IMR-90 (cell line): ENCODE measurements around the gene NRXN2. TPM values are rescaled to one million over a fixed set of nuclear protein-coding genes. Genes with fewer than 3 reads are reported as not detected.

ENCODE experiments used
- ATAC-seq: fragments of 200-7000 bp; cut with Tn5 transposase; 2 replicates; pipeline ENCODE4 v1.9.1; 2020; ENCODE audit warnings: low read depth, mild to moderate bottlenecking, moderate library complexity
- BruUV-seq: library from RNA; stranded (reverse); fragments of 400-500 nt; replicated peaks from 2 replicates; lab custom pipeline; 2021; lab: Mats Ljungman, UMichigan
- CTCF ChIA-PET: fragments of 300-600 bp; formaldehyde crosslinking; extraction: SDS; loops from one replicate; lab custom pipeline; 2021; ENCODE audit warnings: antibody characterized with exemption; lab: Yijun Ruan, JAX
- POLR2A ChIA-PET: fragments of 300-600 bp; sonication (Branson Sonifier 250); formaldehyde crosslinking; loops from one replicate; lab custom pipeline; 2022; ENCODE audit warnings: antibody characterized with exemption; ENCODE audit not compliant: unreplicated experiment; lab: Charles Lee
- DNase-seq: peaks from one replicate; pipeline ENCODE4 v3.0.0; 2013
- H2AFZ ChIP-seq: replicated peaks from 2 replicates; pipeline ENCODE3; 2013; ENCODE audit warnings: low read length, mild to moderate bottlenecking; ENCODE audit not compliant: poor library complexity
- H2AK5ac ChIP-seq: 2 replicates; pipeline ENCODE4 v1.6.1; 2013; ENCODE audit warnings: low read depth, low read length, inconsistent platforms
- H2AK9ac ChIP-seq: replicated peaks from 2 replicates; pipeline ENCODE3; 2013; ENCODE audit warnings: mild to moderate bottlenecking, low read depth, low read length, moderate library complexity; ENCODE audit not compliant: poor library complexity
- H2BK120ac ChIP-seq: 2 replicates; pipeline ENCODE4 v1.6.1; 2013; ENCODE audit warnings: low read depth, low read length, inconsistent platforms
- H2BK15ac ChIP-seq: 3 replicates; pipeline ENCODE4 v1.6.1; 2013; ENCODE audit warnings: low read depth, low read length, inconsistent platforms
- H2BK20ac ChIP-seq: 2 replicates; pipeline ENCODE4 v1.6.1; 2013; ENCODE audit warnings: low read depth, mild to moderate bottlenecking, inconsistent platforms, low read length, moderate library complexity
- H2BK5ac ChIP-seq: 2 replicates; pipeline ENCODE4 v1.6.1; 2013; ENCODE audit warnings: mild to moderate bottlenecking, low read depth, low read length, inconsistent platforms; ENCODE audit not compliant: poor library complexity, severe bottlenecking
- H3K14ac ChIP-seq: replicated peaks from 2 replicates; pipeline ENCODE4 v1.6.1; 2013; ENCODE audit warnings: low read depth, low read length, inconsistent platforms
- H3K18ac ChIP-seq: 2 replicates; pipeline ENCODE4 v1.6.1; 2013; ENCODE audit warnings: low read depth, low read length, control low read depth
- H3K23ac ChIP-seq: 2 replicates; pipeline ENCODE4 v1.6.1; 2013; ENCODE audit warnings: low read depth, low read length, inconsistent platforms
- H3K27ac ChIP-seq: 2 replicates; pipeline ENCODE4 v1.5.1; 2013; ENCODE audit warnings: mild to moderate bottlenecking, control low read depth, low read length; ENCODE audit not compliant: insufficient read depth
- H3K27me3 ChIP-seq: 2 replicates; pipeline ENCODE4 v1.6.1; 2013; ENCODE audit warnings: low read length; ENCODE audit not compliant: control insufficient read depth, insufficient read depth
- H3K36me3 ChIP-seq: 2 replicates; pipeline ENCODE4 v1.6.1; 2013; ENCODE audit warnings: low read length, mixed read lengths; ENCODE audit not compliant: control insufficient read depth, insufficient read depth
- H3K4ac ChIP-seq: 2 replicates; pipeline ENCODE4 v1.6.1; 2013; ENCODE audit warnings: low read depth, low read length, inconsistent platforms
- H3K4me1 ChIP-seq: 2 replicates; pipeline ENCODE4 v1.6.1; 2013; ENCODE audit warnings: low read length, mixed read lengths; ENCODE audit not compliant: control insufficient read depth, insufficient read depth
- H3K4me2 ChIP-seq: 2 replicates; pipeline ENCODE4 v1.6.1; 2013; ENCODE audit warnings: low read depth, mild to moderate bottlenecking, control low read depth, low read length, moderate library complexity
- H3K4me3 ChIP-seq: 2 replicates; pipeline ENCODE4 v1.5.1; 2013; ENCODE audit warnings: low read depth, mild to moderate bottlenecking, control low read depth, low read length, moderate library complexity; ENCODE audit not compliant: insufficient read depth
- H3K56ac ChIP-seq: 2 replicates; pipeline ENCODE4 v1.6.1; 2013; ENCODE audit warnings: low read length, inconsistent platforms; ENCODE audit not compliant: insufficient read depth; ENCODE audit errors: extremely low read depth
- H3K79me1 ChIP-seq, 2 experiments: 2 replicates each; pipeline ENCODE4 v1.6.1; 2013; ENCODE audit warnings: low read length in 2 of 2, inconsistent platforms in 1 of 2, low read depth in 1 of 2
- H3K9ac ChIP-seq: 2 replicates; pipeline ENCODE4 v1.6.1; 2013; ENCODE audit warnings: low read depth, low read length, control low read depth
- H3K9me1 ChIP-seq: 2 replicates; pipeline ENCODE4 v1.6.1; 2013; ENCODE audit warnings: low read length, inconsistent platforms; ENCODE audit not compliant: insufficient read depth
- H3K9me3 ChIP-seq: 2 replicates; pipeline ENCODE4 v1.6.1; 2013; ENCODE audit warnings: low read length; ENCODE audit not compliant: control insufficient read depth, insufficient read depth
- H4K20me1 ChIP-seq: 2 replicates; pipeline ENCODE4 v1.6.1; 2013; ENCODE audit warnings: low read length, inconsistent platforms; ENCODE audit not compliant: insufficient read depth
- H4K5ac ChIP-seq: 2 replicates; pipeline ENCODE4 v1.6.1; 2013; ENCODE audit warnings: mild to moderate bottlenecking, low read depth, low read length, control low read depth
- H4K8ac ChIP-seq, 2 experiments: 2 replicates each; pipeline ENCODE4 v1.6.1; 2013; ENCODE audit warnings: low read depth in 2 of 2, low read length in 2 of 2, control low read depth in 1 of 2, inconsistent platforms in 1 of 2
- H4K91ac ChIP-seq: 2 replicates; pipeline ENCODE4 v1.6.1; 2013; ENCODE audit warnings: low read depth, low read length, inconsistent platforms; ENCODE audit not compliant: insufficient read depth
- CTCF ChIP-seq: conservative IDR thresholded peaks from 2 replicates; pipeline ENCODE4 v1.5.1; 2012; ENCODE audit warnings: mild to moderate bottlenecking, low read depth, low read length, improper control_type of control experiment
- MAFK ChIP-seq: IDR thresholded peaks from 2 replicates; pipeline ENCODE4 v1.6.1; 2012; ENCODE audit warnings: low read depth, low read length, improper control_type of control experiment
- RFX5 ChIP-seq: IDR thresholded peaks from 2 replicates; pipeline ENCODE4 v1.8.0; 2012; ENCODE audit warnings: low read depth, mild to moderate bottlenecking, low read length, moderate library complexity
- WGBS, 2 experiments: methylation state at CpG; one replicate each; pipeline versions ENCODE4 v1.1.5 to v1.1.7; 2013; ENCODE audit warnings: missing lambda C conversion rate in 2 of 2; ENCODE audit not compliant: insufficient read length in 1 of 2; ENCODE audit errors: extremely low coverage in 2 of 2; 5-methylcytosine and 5-hydroxymethylcytosine counted together
- dilution Hi-C: fragments of 300-500 bp; cut with HindIII; formaldehyde crosslinking; loops from one replicate; pipeline ENCODE4 v1.14.3; 2018; ENCODE audit warnings: low sequenced_read_pairs; ENCODE audit not compliant: unreplicated experiment
- in situ Hi-C: fragments of 300-500 bp; cut with MboI; formaldehyde crosslinking; loops from 3 replicates; pipeline ENCODE4 v1.14.3; 2019; ENCODE audit warnings: low sequenced_read_pairs, inconsistent platforms, mixed read lengths
- intact Hi-C: fragments of 100-400 bp; cut with micrococcal nuclease; formaldehyde crosslinking; loops from 2 replicates; pipeline ENCODE4 v1.10.0; 2022
- polyA plus RNA-seq, 3 experiments: library from polyadenylated mRNA; depleted of rRNA; stranded (reverse); fragments of >200 nt; gene quantifications; 2 replicates each; pipeline ENCODE4 v1.2.3, GENCODE V29; 2012; ENCODE audit warnings: low replicate concordance in 1 of 3
- total RNA-seq: library from RNA; depleted of rRNA; stranded (reverse); fragments of >200 nt; gene quantifications from 2 replicates; pipeline ENCODE4 v1.2.3, GENCODE V29; 2012
- TF ChIP-seq, protein P1 (sequence below): fragments of 150-350 bp; IDR thresholded peaks from 2 replicates; pipeline ENCODE4 v1.6.1; 2017; ENCODE audit warnings: mild to moderate bottlenecking, antibody characterized with exemption, low read length, low read depth

Gene NRXN2
- total and polyA plus RNA-seq, 2 of the 4 experiments (the other 2 are of a cell fraction) = 0.18 to 0.22 TPM

GRCh38 chr11:64715110-64715509 lies 7.9 kb downstream of the NRXN2 start:
- no peaks in the 10 kb centered on the region for H3K36me3 ChIP-seq
- H3K27me3 ChIP-seq = peaks cover 87% of the 10 kb centered on the region
- H4K5ac ChIP-seq = no peak overlapping the region
- ChIA-PET CTCF (no interaction called here), POLR2A (no interaction called here)
- no TSS peak for BruUV-seq
- no peak overlapping the region for H3K27ac ChIP-seq
- in situ Hi-C loops (no loop called here), dilution Hi-C loops (no loop called here), intact Hi-C loops (no loop called here)
- no peak overlapping the region for H3K4ac ChIP-seq
- H4K20me1 ChIP-seq = 0 out of 2 replicates have a peak, but pooled peaks cover 3% of the 10 kb centered on the region
- no peak overlapping the region for H3K23ac ChIP-seq
- WGBS, 2 experiments = no CpG with 5 or more reads among the region's 5 CpGs
- H4K91ac ChIP-seq = no peak overlapping the region
- H2BK15ac ChIP-seq = no peak overlapping the region
- no peak overlapping the region for H2AK5ac ChIP-seq
- DNase-seq = no peak
- H3K79me1 ChIP-seq = no peaks in the 10 kb centered on the region
- H4K8ac ChIP-seq = no peak overlapping the region
- no peak overlapping the region for H2AFZ ChIP-seq
- H2BK5ac ChIP-seq = no peak overlapping the region
- H3K4me2 ChIP-seq = no peak overlapping the region
- no peak overlapping the region for H3K4me3 ChIP-seq
- no peak overlapping the region for H2BK20ac ChIP-seq
- H3K9me3 ChIP-seq = no peaks in the 10 kb centered on the region
- H3K14ac ChIP-seq = no peak overlapping the region
- no peak overlapping the region for H2AK9ac ChIP-seq
- no peaks in the 10 kb centered on the region; the same call in 1 of the 2 replicates for H3K4me1 ChIP-seq
- no peak overlapping the region for H3K18ac ChIP-seq
- ATAC-seq = no peak
- 0 out of 2 replicates have a peak, but pooled peaks cover 3% of the 10 kb centered on the region for H3K9me1 ChIP-seq
- no peak overlapping the region for H2BK120ac ChIP-seq
- TF ChIP-seq RFX5 = no peak
- TF ChIP-seq, protein P1, sequence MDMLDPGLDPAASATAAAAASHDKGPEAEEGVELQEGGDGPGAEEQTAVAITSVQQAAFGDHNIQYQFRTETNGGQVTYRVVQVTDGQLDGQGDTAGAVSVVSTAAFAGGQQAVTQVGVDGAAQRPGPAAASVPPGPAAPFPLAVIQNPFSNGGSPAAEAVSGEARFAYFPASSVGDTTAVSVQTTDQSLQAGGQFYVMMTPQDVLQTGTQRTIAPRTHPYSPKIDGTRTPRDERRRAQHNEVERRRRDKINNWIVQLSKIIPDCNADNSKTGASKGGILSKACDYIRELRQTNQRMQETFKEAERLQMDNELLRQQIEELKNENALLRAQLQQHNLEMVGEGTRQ = no peak
- TF ChIP-seq CTCF = no peak
- no peak for TF ChIP-seq MAFK
- no peak overlapping the region for H3K56ac ChIP-seq
- H3K9ac ChIP-seq = no peak overlapping the region
